SU-DHL-6 (cell line): Measurements from ENCODE around the gene SEPTIN1.

ENCODE experiments used
- EZH2phosphoT487 ChIP-seq: fragments of 200-600 bp; sonication (generic), shearing (Covaris generic); conservative IDR thresholded peaks from 2 replicates; pipeline ENCODE4 v1.6.1; 2018; ENCODE audit warnings: mild to moderate bottlenecking, antibody characterized with exemption, low read length, moderate library complexity, mixed read lengths
- TF ChIP-seq, protein P1 (sequence below): fragments of 200-600 bp; sonication (generic); IDR thresholded peaks from one replicate; pipeline ENCODE4 v1.5.1; 2017; ENCODE audit warnings: antibody characterized with exemption, mild to moderate bottlenecking, low read length, moderate library complexity; ENCODE audit not compliant: insufficient read depth, poor library complexity, severe bottlenecking

DNA sequence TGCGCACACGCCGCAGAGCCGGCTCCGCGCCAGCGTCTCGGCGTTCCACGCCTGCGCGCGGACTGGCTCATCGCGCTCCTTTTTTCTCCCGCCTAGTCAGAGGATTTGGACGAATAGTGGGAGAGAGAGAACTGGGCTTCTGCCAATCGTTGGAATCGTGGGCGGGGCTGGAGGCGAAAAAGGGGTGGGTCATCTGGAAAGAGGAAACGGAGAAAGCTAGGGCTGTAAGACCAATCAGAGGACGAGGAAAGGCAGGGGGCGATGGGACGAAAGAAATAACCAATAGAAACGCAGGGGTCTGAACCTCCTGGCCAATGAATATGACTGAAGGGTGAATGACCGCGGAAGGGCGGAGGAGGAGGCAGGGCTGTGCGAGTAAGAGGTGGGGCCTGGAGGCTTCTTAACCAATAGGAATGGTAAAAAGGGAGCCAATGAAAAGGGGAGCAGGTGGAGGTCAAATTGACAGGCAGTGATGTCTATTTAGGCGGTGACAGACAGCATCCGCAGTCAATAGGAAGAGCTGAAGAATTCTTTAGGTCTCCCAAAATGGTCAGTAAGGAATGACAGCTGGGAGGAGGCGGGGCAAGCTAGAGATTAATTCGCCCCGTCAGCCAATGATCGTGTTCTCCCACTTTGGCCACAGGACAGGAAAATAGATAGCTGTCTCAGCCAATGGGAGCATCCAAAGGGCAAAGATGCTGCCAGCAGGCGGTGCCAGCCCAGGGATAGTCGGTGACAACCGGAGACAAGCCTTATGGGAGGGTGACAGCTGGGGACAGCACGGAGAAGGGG lies 11.7 kb downstream of the SEPTIN1 start, which contains the start of gene TBC1D10B:
- TF ChIP-seq, protein P1, sequence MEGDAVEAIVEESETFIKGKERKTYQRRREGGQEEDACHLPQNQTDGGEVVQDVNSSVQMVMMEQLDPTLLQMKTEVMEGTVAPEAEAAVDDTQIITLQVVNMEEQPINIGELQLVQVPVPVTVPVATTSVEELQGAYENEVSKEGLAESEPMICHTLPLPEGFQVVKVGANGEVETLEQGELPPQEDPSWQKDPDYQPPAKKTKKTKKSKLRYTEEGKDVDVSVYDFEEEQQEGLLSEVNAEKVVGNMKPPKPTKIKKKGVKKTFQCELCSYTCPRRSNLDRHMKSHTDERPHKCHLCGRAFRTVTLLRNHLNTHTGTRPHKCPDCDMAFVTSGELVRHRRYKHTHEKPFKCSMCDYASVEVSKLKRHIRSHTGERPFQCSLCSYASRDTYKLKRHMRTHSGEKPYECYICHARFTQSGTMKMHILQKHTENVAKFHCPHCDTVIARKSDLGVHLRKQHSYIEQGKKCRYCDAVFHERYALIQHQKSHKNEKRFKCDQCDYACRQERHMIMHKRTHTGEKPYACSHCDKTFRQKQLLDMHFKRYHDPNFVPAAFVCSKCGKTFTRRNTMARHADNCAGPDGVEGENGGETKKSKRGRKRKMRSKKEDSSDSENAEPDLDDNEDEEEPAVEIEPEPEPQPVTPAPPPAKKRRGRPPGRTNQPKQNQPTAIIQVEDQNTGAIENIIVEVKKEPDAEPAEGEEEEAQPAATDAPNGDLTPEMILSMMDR, result no peak
- no peak for TF ChIP-seq EZH2phosphoT487
